ENCODE data around the gene PCDH9. TPM values are rescaled to one million over a fixed set of nuclear protein-coding genes. Genes with fewer than 3 reads are reported as not detected.
"Not testable (repeated sequence)": the region's sequence is repeated elsewhere in the genome, so short reads cannot be mapped to it uniquely, and the experiment has no call there.

PCDH9 gene
- total RNA-seq, 1 donor from 2014 or later = 29.7 TPM

GRCh38 chr13:66262330-66262729 lies 967.8 kb downstream of the PCDH9 start:
- peaks cover 10% of the 10 kb centered on the region for H3K36me3 Mint-ChIP-seq
- H3K4me3 Mint-ChIP-seq = no peak overlapping the region
- no peak for DNase-seq (ENCODE audit: low spot score in 2 of 2, unreplicated experiment in 2 of 2)
- H3K27ac Mint-ChIP-seq = no peak overlapping the region
- peaks cover 7% of the 10 kb centered on the region for H3K4me1 Mint-ChIP-seq
- H3K27me3 Mint-ChIP-seq (ENCODE audit: low read depth) = no peaks in the 10 kb centered on the region
- peaks cover 16% of the 10 kb centered on the region for H3K9me3 Mint-ChIP-seq
- TF ChIP-seq CTCF (IDR thresholded peaks at IDR 0.05; ENCODE audit: unreplicated experiment) = no peak

GRCh38 chr13:66259426-66259825 lies 970.7 kb downstream of the PCDH9 start:
- H3K27me3 Mint-ChIP-seq (ENCODE audit: low read depth); H3K27ac Mint-ChIP-seq; H3K4me1 Mint-ChIP-seq; H3K4me3 Mint-ChIP-seq; DNase-seq (ENCODE audit: low spot score in 2 of 2, unreplicated experiment in 2 of 2): not testable (repeated sequence)
- H3K9me3 Mint-ChIP-seq = peaks cover 20% of the 10 kb centered on the region
- H3K36me3 Mint-ChIP-seq = peaks cover 14% of the 10 kb centered on the region
